Measurements from ENCODE around the gene TBC1D22A. TPM values are rescaled to one million over a fixed set of nuclear protein-coding genes. Genes with fewer than 3 reads are reported as not detected.

Gene TBC1D22A
- total and polyA plus RNA-seq, 10 of the 15 experiments (the other 5 are each of a cell fraction or from before 2014, with no cell fraction given) = 0.63 to 44.7 (median 27.4) TPM

GRCh38 chr22:47173535-47174021 lies 411.1 kb downstream of the TBC1D22A start:
- CTCF ChIA-PET = no interaction called here
- H3K36me3 ChIP-seq (ENCODE audit: control insufficient read depth in 2 of 2, insufficient read depth in 2 of 2, low read length in 1 of 2) = peaks cover 3 to 4% of the 10 kb centered on the region in 2 experiments; a peak in 3 of 4 replicates
- ATAC-seq (no peak), FAIRE-seq (no peak), DNase-seq (ENCODE audit: low read depth, low spot score) (no peak)
- in situ Hi-C loops (cut with MboI) (no loop called here), intact Hi-C loops (cut with micrococcal nuclease; ENCODE audit: unreplicated experiment) (no loop called here)
- no peak overlapping the region for H3K9ac ChIP-seq (ENCODE audit: control insufficient read depth, insufficient read depth, low read length)
- no peaks in the 10 kb centered on the region; the same call in 2 of the 3 replicates for H3K9me3 ChIP-seq (replicated peaks; ENCODE audit: control insufficient read depth, insufficient read depth, low read length)
- no peak overlapping the region for H3K4me3 ChIP-seq
- H2AFZ ChIP-seq (ENCODE audit: control insufficient read depth, low read depth, low read length) = no peak overlapping the region
- no peaks in the 10 kb centered on the region for H3K27me3 ChIP-seq (replicated peaks in 1 of 2; ENCODE audit: control insufficient read depth in 2 of 2, insufficient read depth in 2 of 2, low read length in 1 of 2)
- no peak overlapping the region for H3K4me2 ChIP-seq (ENCODE audit: control insufficient read depth, insufficient read depth)
- no peaks in the 10 kb centered on the region for H3K79me2 ChIP-seq (ENCODE audit: control insufficient read depth, insufficient read depth, low read length)
- no peaks in the 10 kb centered on the region for H4K20me1 ChIP-seq (ENCODE audit: control insufficient read depth, insufficient read depth)
- POLR2A ChIA-PET = no interaction called here
- no TSS peak for BruUV-seq (replicated peaks)
- TF ChIP-seq BHLHE40 (IDR thresholded peaks at IDR 0.05; ENCODE audit: borderline replicate concordance in 1 of 2, low read depth in 2 of 2, low read length in 1 of 2) (no peak), SIX5 (IDR thresholded peaks at IDR 0.05; ENCODE audit: low read depth, low read length, severe bottlenecking) (no peak), FOS (IDR thresholded peaks at IDR 0.05; ENCODE audit: borderline replicate concordance, extremely low read depth, insufficient read length) (no peak), MAX (IDR thresholded peaks at IDR 0.05; ENCODE audit: low read depth, low read length) (no peak), USF1 (IDR thresholded peaks at IDR 0.05; ENCODE audit: borderline replicate concordance, extremely low read length, insufficient read depth, low read depth, low read length) (no peak)
- H3K27ac ChIP-seq (ENCODE audit: control insufficient read depth, insufficient read depth) = no peak overlapping the region
- H3K4me1 ChIP-seq (ENCODE audit: control insufficient read depth, insufficient read depth, low read length) = no peaks in the 10 kb centered on the region
- SMC1A ChIA-PET (ENCODE audit: uncharacterized antibody, unreplicated experiment) = no interaction called here
- WGBS (ENCODE audit: insufficient coverage, insufficient replicate concordance, low lambda C conversion rate, missing lambda C conversion rate) = 97% methylated on average over 16 of the region's 17 CpGs
- RAD21 ChIA-PET (ENCODE audit: unreplicated experiment) = no interaction called here

- Histone ChIP-seq H3K9ac (ENCODE audit: control insufficient read depth, insufficient read depth, low read length) (no peak overlapping the region), H3K4me1 (ENCODE audit: control insufficient read depth, insufficient read depth, low read length) (no peaks in the 10 kb centered on the region), H4K20me1 (ENCODE audit: control insufficient read depth, insufficient read depth) (no peaks in the 10 kb centered on the region), H3K27me3 (replicated peaks in 1 of 2; ENCODE audit: control insufficient read depth in 2 of 2, insufficient read depth in 2 of 2, low read length in 1 of 2) (no peaks in the 10 kb centered on the region), H2AFZ (ENCODE audit: control insufficient read depth, low read depth, low read length) (no peak overlapping the region), H3K27ac (ENCODE audit: control insufficient read depth, insufficient read depth) (no peak overlapping the region), H3K79me2 (ENCODE audit: control insufficient read depth, insufficient read depth, low read length) (no peaks in the 10 kb centered on the region), H3K4me2 (ENCODE audit: control insufficient read depth, insufficient read depth) (no peak overlapping the region), H3K36me3 (ENCODE audit: control insufficient read depth in 2 of 2, insufficient read depth in 2 of 2, low read length in 1 of 2) (peaks cover 0 to 3% of the 10 kb centered on the region in 2 experiments; a peak in 3 of 4 replicates), H3K9me3 (replicated peaks; ENCODE audit: control insufficient read depth, insufficient read depth, low read length) (no peaks in the 10 kb centered on the region; the same call in 2 of the 3 replicates), H3K4me3 (no peak overlapping the region)
- no peak for FAIRE-seq
- WGBS (ENCODE audit: insufficient coverage, insufficient replicate concordance, low lambda C conversion rate, missing lambda C conversion rate) = over 99% methylated on average over 21 of the region's 21 CpGs
- SMC1A ChIA-PET (ENCODE audit: uncharacterized antibody, unreplicated experiment) = no interaction called here
- CTCF ChIA-PET = no interaction called here
- in situ Hi-C loops (cut with MboI) = no loop called here
- TF ChIP-seq TCF7 (IDR thresholded peaks at IDR 0.05; ENCODE audit: borderline replicate concordance) = no peak
- no peak for DNase-seq (ENCODE audit: low read depth, low spot score)
- no peak for ATAC-seq
- RAD21 ChIA-PET (ENCODE audit: unreplicated experiment) = no interaction called here
- POLR2A ChIA-PET = no interaction called here
- no TSS peak for BruUV-seq (replicated peaks)
- intact Hi-C loops (cut with micrococcal nuclease; ENCODE audit: unreplicated experiment) = no loop called here
These were observed 411.6 kb downstream of the TBC1D22A start for GRCh38 chr22:47174096-47174495.

Measured in GM12878 (cell line).